Caco-2 (cell line): ENCODE measurements around the gene LNX2. TPM values are rescaled to one million over a fixed set of nuclear protein-coding genes. Genes with fewer than 3 reads are reported as not detected.

ENCODE experiments used
- BruUV-seq: library from RNA; stranded (reverse); fragments of 400-500 nt; replicated peaks from 2 replicates; lab custom pipeline; 2021; lab: Mats Ljungman, UMichigan
- CTCF ChIA-PET: fragments of 300-600 bp; sonication (Branson Sonifier 250); formaldehyde crosslinking; loops from one replicate; lab custom pipeline; 2022; ENCODE audit warnings: antibody characterized with exemption; lab: Charles Lee
- POLR2A ChIA-PET: fragments of 300-600 bp; sonication (Branson Sonifier 250); formaldehyde crosslinking; loops from one replicate; lab custom pipeline; 2022; ENCODE audit warnings: antibody characterized with exemption; lab: Charles Lee
- DNase-seq, 2 experiments: peaks; one replicate each; pipeline versions ENCODE4 v3.0.0 to v3.0.0-alpha.2; 2020 to 2022
- H3K27me3 ChIP-seq: replicated peaks from 2 replicates; pipeline ENCODE4 v1.6.0; 2011; ENCODE audit warnings: low read length; ENCODE audit not compliant: control insufficient read depth, insufficient read depth
- H3K36me3 ChIP-seq: 2 replicates; pipeline ENCODE4 v1.5.1; 2011; ENCODE audit warnings: low read length; ENCODE audit not compliant: control insufficient read depth, insufficient read depth
- H3K4me1 ChIP-seq: fragments of 250-450 bp; sonication (Bioruptor Pico); 2 replicates; pipeline ENCODE4 v1.5.1; 2020; ENCODE audit warnings: mild to moderate bottlenecking
- H3K4me3 ChIP-seq: 2 replicates; pipeline ENCODE4 v1.5.1; 2011; ENCODE audit warnings: low read depth, mild to moderate bottlenecking, control low read depth, low read length
- H3K9me3 ChIP-seq: fragments of 250-450 bp; sonication (Bioruptor Pico); 2 replicates; pipeline ENCODE4 v1.5.1; 2020; ENCODE audit warnings: mild to moderate bottlenecking, moderate library complexity
- H3K27ac Mint-ChIP-seq: one replicate; pipeline ENCODE4 v1.8.0; 2022; ENCODE audit warnings: mixed read lengths; ENCODE audit not compliant: unreplicated experiment
- H3K27me3 Mint-ChIP-seq: one replicate; pipeline ENCODE4 v1.8.0; 2022; ENCODE audit warnings: mixed read lengths; ENCODE audit not compliant: insufficient read depth, unreplicated experiment
- H3K36me3 Mint-ChIP-seq: one replicate; pipeline ENCODE4 v1.8.0; 2022; ENCODE audit warnings: mild to moderate bottlenecking, mixed read lengths; ENCODE audit not compliant: insufficient read depth, unreplicated experiment
- H3K4me1 Mint-ChIP-seq: one replicate; pipeline ENCODE4 v1.8.0; 2022; ENCODE audit warnings: low read depth, mixed read lengths; ENCODE audit not compliant: unreplicated experiment
- H3K4me3 Mint-ChIP-seq: one replicate; pipeline ENCODE4 v1.8.0; 2022; ENCODE audit warnings: mild to moderate bottlenecking, moderate library complexity, mixed read lengths; ENCODE audit not compliant: unreplicated experiment
- H3K9me3 Mint-ChIP-seq: one replicate; pipeline ENCODE4 v1.8.0; 2022; ENCODE audit warnings: mixed read lengths; ENCODE audit not compliant: unreplicated experiment
- intact Hi-C: fragments of 100-400 bp; cut with micrococcal nuclease; formaldehyde crosslinking; loops from one replicate; pipeline ENCODE4 v1.10.0; 2022; ENCODE audit not compliant: unreplicated experiment
- total RNA-seq: library from RNA; stranded (reverse); gene quantifications from 2 replicates; pipeline ENCODE4 v1.2.3, GENCODE V29; 2022
- TF ChIP-seq, protein P1 (sequence below), 2 experiments: fragments of 200-600 bp in 1 of 2; IDR thresholded peaks; 1 replicate in 1 of 2; 2 replicates in 1 of 2; pipeline versions ENCODE4 v1.5.1 to v1.8.0; 2011 to 2022; ENCODE audit warnings: antibody characterized with exemption in 1 of 2, control low read depth in 1 of 2, inconsistent platforms in 1 of 2, low read depth in 1 of 2, low read length in 1 of 2, mild to moderate bottlenecking in 1 of 2, moderate library complexity in 1 of 2; ENCODE audit not compliant: insufficient read depth in 1 of 2, severe bottlenecking in 1 of 2, unreplicated experiment in 1 of 2

The LNX2 gene
- total RNA-seq, 1 experiment from 2014 or later = 24.4 TPM

DNA sequence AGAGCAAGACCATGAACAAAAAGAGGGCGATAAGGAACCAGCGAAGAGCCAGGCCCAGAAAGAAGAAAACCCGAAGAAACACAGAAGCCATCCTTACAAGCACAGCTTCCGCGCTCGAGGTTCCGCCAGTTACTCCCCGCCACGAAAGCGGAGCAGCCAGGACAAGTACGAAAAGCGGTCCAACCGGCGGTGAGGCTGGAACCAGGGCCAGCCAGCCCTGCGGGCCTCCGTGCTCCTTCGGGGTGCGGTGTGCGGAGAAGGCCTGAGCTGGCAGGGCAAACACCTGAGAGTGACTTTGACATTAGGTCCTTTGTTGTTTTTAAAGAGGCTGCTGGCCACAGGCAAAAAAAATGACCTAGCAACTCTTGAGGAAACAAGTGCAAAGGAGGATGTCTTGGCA lies 45.4 kb upstream of the LNX2 start:
- BruUV-seq = TSS peak; percentile 58
- intact Hi-C loops = loop anchor here (2.0 kb wide), 1 partner anchor 161 kb away; no protein-coding TSS in a partner anchor
- ChIA-PET POLR2A (no interaction called here), CTCF (interaction anchor here (0.6 kb wide), 1 partner anchor 160 kb away, joined by 3 read pairs; no protein-coding TSS in a partner anchor)
- Histone ChIP-seq H3K4me1 (0 out of 2 replicates have a peak, but pooled peaks cover 3% of the 10 kb centered on the region), H3K36me3 (no peaks in the 10 kb centered on the region), H3K9me3 (no peaks in the 10 kb centered on the region), H3K27me3 (no peaks in the 10 kb centered on the region), H3K4me3 (no peak overlapping the region)
- no peak overlapping the region for H3K4me3 Mint-ChIP-seq
- TF ChIP-seq, protein P1, sequence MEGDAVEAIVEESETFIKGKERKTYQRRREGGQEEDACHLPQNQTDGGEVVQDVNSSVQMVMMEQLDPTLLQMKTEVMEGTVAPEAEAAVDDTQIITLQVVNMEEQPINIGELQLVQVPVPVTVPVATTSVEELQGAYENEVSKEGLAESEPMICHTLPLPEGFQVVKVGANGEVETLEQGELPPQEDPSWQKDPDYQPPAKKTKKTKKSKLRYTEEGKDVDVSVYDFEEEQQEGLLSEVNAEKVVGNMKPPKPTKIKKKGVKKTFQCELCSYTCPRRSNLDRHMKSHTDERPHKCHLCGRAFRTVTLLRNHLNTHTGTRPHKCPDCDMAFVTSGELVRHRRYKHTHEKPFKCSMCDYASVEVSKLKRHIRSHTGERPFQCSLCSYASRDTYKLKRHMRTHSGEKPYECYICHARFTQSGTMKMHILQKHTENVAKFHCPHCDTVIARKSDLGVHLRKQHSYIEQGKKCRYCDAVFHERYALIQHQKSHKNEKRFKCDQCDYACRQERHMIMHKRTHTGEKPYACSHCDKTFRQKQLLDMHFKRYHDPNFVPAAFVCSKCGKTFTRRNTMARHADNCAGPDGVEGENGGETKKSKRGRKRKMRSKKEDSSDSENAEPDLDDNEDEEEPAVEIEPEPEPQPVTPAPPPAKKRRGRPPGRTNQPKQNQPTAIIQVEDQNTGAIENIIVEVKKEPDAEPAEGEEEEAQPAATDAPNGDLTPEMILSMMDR (IDR thresholded peaks at IDR 0.05; ENCODE audit: insufficient read depth in 1 of 2, low read depth in 1 of 2, low read length in 1 of 2, severe bottlenecking in 1 of 2, unreplicated experiment in 1 of 2) = no peak
- H3K9me3 Mint-ChIP-seq = no peaks in the 10 kb centered on the region
- H3K27me3 Mint-ChIP-seq = no peaks in the 10 kb centered on the region
- H3K36me3 Mint-ChIP-seq = no peaks in the 10 kb centered on the region
- no peak overlapping the region for H3K27ac Mint-ChIP-seq
- H3K4me1 Mint-ChIP-seq = no peaks in the 10 kb centered on the region
- DNase-seq = no peak

DNA sequence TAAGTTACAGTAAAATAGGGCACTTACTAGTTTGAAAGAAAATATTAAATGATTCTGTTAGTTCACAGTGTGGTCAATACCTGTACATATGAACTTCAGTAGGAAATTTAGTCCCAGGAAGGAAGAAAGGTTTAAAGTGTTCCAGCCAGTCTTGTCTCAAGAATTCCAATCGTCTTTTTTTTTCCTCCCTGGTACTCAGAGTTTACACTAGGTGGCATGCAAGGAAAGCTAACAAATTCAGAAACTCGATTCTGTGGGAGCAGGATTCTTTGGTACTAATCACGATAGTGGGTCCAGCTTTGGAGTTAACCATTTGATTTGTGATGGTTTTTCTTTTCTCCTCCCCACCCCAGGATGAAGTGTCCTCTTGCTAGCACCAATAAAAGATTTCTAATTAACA lies 45.0 kb upstream of the LNX2 start:
- Mint-ChIP-seq H3K4me3 (no peak overlapping the region), H3K9me3 (no peaks in the 10 kb centered on the region), H3K36me3 (no peaks in the 10 kb centered on the region), H3K4me1 (peaks cover 3% of the 10 kb centered on the region), H3K27me3 (no peaks in the 10 kb centered on the region), H3K27ac (no peak overlapping the region)
- Histone ChIP-seq H3K36me3 (no peaks in the 10 kb centered on the region), H3K4me1 (0 out of 2 replicates have a peak, but pooled peaks cover 3% of the 10 kb centered on the region), H3K4me3 (no peak overlapping the region), H3K27me3 (no peaks in the 10 kb centered on the region), H3K9me3 (no peaks in the 10 kb centered on the region)
- DNase-seq = peak in 1 of 2 experiments; percentile 11
- intact Hi-C loops = loop anchor here (2.0 kb wide), 1 partner anchor 161 kb away; no protein-coding TSS in a partner anchor
- BruUV-seq = no TSS peak
- POLR2A ChIA-PET = no interaction called here
- TF ChIP-seq, protein P1 (IDR thresholded peaks at IDR 0.05; ENCODE audit: insufficient read depth in 1 of 2, low read depth in 1 of 2, low read length in 1 of 2, severe bottlenecking in 1 of 2, unreplicated experiment in 1 of 2) = peak in 1 of 2 experiments; percentile 32
- CTCF ChIA-PET = interaction anchor here (0.6 kb wide), 1 partner anchor 161 kb away, joined by 3 read pairs; no protein-coding TSS in a partner anchor

DNA sequence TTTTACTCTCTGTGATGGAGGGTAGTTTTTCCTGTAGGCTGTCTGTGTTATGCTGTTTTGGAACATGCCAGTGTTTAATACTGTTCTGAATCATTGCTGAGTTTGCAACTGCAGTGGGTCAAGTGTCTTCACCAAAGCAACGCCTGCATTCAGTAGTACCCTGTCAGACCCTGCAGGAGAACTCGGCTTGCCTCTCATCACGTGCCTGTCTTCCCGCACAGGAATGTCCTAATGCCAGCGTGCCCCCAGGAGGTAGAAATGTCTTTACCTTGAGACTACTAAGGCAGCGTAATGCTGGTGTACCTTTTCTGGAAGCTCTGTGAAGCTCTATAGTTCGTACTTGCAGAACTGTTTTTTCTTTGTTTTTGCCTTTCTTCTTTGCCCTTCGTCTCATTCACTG lies 43.6 kb upstream of the LNX2 start:
- intact Hi-C loops = loop anchor here (2.0 kb wide), 1 partner anchor 163 kb away; no protein-coding TSS in a partner anchor
- DNase-seq = no peak
- TF ChIP-seq, protein P1 (IDR thresholded peaks at IDR 0.05; ENCODE audit: insufficient read depth in 1 of 2, low read depth in 1 of 2, low read length in 1 of 2, severe bottlenecking in 1 of 2, unreplicated experiment in 1 of 2) = no peak

More for the DNA sequence above, 43.6 kb upstream of the LNX2 start:
- H3K4me1 Mint-ChIP-seq = peaks cover 4% of the 10 kb centered on the region
- no peaks in the 10 kb centered on the region for H3K27me3 Mint-ChIP-seq
- Histone ChIP-seq H3K4me3 (no peak overlapping the region), H3K4me1 (peaks cover 11% of the 10 kb centered on the region; the same call in 1 of the 2 replicates), H3K9me3 (no peaks in the 10 kb centered on the region), H3K36me3 (no peaks in the 10 kb centered on the region), H3K27me3 (no peaks in the 10 kb centered on the region)
- H3K27ac Mint-ChIP-seq = no peak overlapping the region
- ChIA-PET CTCF (no interaction called here), POLR2A (interaction anchor here (0.6 kb wide), 1 partner anchor 20 kb away, joined by 5 read pairs; no protein-coding TSS in a partner anchor)
- H3K4me3 Mint-ChIP-seq = no peak overlapping the region
- H3K9me3 Mint-ChIP-seq = no peaks in the 10 kb centered on the region
- H3K36me3 Mint-ChIP-seq = no peaks in the 10 kb centered on the region
- no TSS peak for BruUV-seq
